HG03175 (cell line): Measurements from ENCODE around the gene SAP30.

Experiments used
- ATAC-seq: cut with Tn5 transposase; IDR thresholded peaks from one replicate; pipeline ENCODE4 v1.9.1; 2021; ENCODE audit warnings: mild to moderate bottlenecking, moderate library complexity; ENCODE audit not compliant: unreplicated experiment

Gene SAP30

DNA sequence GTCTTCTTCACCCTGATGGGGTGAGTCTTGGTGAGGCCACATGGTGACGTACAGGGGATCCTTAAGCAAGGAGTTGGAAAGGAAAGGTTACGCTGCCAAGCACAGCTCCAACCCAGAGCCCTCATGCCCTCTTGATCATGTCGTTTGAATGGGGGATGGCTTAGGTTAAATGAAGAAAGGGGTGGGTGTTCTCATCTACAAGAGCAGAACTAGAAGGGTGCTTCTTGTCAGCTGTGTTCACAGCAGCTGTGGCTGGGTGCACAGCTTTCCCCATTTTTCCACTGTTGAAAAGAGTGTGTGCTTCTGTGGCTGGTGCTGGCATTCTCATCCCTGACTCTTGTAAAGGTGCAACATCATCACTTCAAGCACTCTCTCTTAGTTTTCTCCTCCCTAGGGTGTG is 43.7 kb downstream of the SAP30 start:
- no peak for ATAC-seq

DNA sequence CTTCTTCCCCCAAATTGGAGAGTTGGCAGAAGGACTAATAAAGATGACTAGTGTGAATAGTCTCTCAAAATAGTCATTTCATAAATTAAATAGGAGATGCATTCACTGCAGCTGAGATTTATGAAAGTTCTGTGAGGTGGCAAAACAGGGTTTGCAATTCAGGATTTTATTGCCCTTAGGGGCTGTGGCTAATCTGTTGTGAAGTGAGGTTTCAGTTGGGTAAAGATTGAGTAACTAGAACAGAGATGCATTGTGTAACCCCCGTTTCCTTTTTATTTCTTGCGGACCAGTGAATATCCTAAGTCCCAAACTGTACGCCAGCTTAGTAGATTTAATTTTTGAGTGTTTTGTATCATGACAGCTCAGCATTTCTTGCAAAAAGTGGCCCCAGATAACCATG is 44.3 kb downstream of the SAP30 start:
- ATAC-seq: no peak

DNA sequence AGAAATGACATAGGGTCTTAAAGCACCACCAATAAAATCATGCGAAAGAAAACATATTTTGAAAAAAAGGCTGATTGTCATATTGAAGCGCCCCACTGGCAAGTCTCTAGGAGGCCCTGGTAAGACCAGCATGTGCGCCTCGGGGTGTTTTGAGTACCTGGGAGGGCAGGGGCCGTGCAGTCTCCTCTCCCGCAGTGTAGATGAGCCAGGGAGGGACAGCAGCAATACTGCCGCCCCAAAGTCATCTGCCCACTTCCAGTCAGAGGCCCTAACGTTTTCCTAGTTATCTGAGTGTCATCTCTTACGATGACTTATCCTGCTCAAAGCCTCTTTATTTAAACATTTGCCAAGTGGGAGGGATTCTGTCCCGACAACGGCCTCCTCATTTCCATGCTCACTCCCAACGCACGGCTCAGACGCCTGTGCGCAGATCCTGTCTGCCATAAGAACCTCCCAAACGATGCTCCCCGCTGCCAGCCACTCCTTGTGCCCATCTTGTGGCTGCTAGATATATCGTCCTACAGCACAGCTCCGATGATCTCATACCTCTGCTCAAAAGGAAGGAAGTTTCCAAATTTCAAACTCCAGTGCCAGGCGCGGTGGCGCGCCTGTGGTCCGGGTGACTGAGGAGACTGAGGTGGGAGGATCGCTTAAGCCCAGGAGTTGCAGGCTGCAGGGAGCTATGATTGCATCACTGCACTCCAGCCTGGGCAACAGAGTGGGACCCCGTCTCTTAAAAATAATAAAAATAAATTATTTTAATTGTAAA is 45.3 kb downstream of the SAP30 start:
- no peak for ATAC-seq

DNA sequence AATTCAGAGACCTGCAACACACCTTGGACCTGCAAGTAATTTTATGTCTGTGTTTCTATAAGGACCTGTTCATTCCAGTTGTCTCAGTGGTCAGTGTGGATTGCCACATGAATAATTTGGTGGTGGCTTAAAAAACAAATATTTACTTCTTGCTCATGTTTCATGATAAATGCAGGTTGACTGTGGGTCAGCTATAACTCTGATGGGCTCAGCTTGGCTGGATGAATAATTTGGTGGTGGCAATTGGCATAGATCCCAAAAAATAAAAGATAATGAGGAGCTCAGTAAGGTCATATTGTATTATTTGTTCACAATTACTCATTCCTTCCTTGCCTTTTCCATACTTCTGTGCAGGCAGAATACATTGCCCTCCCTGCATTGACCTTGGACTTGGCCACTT is 47.1 kb downstream of the SAP30 start:
- ATAC-seq: no peak

DNA sequence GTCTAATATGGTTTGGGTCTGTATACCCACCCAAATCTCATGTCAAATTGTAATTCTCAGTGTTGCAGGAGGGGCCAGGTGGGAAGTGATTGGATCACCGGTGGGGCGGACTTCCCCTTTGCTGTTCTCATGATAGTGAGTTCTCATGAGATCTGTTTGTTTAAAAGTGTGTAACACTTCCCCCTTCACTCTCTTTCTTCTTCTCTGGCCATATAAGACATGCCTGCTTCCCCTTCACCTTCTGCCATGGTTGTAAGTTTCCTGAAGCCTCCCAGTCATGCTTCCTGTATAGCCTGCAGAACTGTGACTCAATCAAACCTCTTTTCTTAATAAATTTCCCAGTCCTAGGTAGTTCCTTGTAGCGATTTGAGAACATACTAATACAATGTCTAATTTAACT is 47.9 kb downstream of the SAP30 start:
- no peak for ATAC-seq

DNA sequence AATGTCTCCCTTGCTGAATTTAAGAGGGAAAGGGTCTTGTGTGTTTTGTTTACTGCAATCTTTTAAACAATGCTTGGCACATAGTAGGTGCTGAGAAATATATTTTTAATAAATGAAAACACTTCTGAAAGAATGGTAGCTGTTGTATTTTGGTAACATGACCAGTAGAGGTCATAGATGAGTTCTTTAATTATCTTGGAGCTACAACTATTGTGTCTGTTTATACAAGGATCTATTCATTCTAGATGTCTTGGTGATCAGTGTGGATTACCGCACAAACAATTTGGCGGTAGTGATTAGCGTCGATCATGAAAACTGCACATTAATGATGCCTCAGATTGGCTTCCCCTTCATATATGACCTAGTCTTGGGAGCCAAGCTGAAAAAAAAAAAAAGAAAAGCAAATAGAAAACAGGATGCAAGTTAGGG is 49.6 kb downstream of the SAP30 start:
- no peak for ATAC-seq

DNA sequence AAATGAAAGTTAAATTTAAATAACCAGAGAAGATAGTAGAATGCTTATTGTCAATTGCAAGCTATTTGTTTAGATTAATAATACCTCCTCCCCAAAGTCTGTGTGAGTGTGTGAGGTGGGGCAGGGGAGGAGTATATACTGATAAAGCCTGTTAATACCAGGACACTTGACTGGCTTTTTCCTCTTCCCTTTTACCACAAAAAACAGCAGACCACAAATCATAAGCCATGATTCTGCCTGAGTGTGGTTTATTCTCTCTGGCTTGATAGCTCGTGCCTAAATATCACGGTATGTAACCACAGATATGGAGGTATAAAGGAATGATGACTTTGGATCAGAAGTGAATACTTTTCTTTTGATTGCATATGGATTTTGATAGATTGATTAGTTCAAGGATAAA is 50.0 kb downstream of the SAP30 start:
- ATAC-seq: no peak

DNA sequence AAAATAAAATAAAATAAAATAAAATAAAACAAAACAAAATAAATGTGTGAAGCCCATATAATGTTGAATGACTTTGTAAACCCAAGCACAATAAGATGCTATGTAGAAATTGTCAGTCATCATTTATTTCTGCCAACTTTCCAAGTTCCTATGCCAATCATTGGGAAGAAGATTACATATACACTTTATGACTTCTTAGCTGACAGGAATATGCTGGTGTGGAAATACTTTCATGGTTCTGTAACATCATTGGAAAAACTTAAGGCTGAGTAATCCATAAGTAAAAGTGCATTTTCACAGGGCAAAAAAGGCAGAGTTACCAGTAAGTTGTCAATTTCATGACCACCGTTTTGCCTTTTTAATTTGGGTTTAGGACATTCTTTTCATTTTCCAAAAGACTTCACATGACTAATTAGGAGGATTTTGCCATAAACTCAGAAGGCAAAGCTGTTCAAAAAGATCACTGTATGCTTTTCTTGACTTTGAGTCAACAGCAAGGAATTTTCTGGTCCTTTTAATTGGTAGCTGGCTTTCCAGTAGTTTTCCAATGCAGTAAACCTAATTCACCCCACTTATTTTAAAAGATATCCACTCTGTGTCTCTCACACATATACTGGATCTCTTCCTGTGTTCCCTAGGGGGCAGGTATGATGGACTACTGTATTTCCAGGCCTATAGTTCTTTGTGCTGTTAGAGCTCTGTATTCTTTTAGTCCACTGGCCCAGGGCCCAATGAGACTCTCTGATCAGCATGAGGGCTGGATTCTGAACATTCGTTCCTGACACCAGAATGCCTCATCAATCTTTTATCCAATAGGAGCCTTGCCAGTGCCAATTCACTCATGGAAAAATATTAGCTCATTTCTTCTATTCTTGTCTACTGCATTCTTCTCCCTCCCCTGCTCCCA is 54.4 kb downstream of the SAP30 start:
- no peak for ATAC-seq

DNA sequence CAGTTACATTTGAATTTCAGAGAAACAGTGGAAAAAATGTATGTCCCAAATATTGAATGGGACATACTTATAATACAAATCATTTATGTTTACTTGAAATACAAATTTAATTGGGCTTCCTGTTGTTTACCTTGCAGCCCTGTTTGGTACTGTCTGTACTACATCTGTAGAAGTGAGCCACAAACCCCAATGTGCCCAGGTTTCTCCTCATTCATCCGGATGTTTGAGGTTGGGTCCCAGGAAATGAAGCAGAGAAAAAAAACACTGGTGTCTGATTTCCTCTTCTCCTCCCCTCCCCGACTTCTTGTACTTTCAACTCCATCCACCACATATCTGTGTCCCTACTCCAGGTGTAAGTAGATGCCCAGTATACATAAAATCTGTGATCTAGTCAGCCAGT is 55.3 kb downstream of the SAP30 start:
- no peak for ATAC-seq
